Adrenal gland (tissue), 5 donors: Measurements from ENCODE around the gene RGS6.

Source experiments
- CTCF ChIP-seq, 6 experiments: fragments of 450-650 bp in 4 of 6; fragments of 200-600 bp in 2 of 6; sonication (generic) in 1 of 6; IDR thresholded peaks; 1 replicate in 5 of 6; 2 replicates in 1 of 6; pipeline versions ENCODE4 v1.5.1 to v1.8.0; 2016 to 2021; ENCODE audit warnings: antibody characterized with exemption in 6 of 6, mild to moderate bottlenecking in 2 of 6, moderate library complexity in 1 of 6
- POLR2A ChIP-seq, 2 donors: fragments of 450-650 bp; IDR thresholded peaks; one replicate each; pipeline ENCODE4 v1.6.1; 2017; ENCODE audit warnings: antibody characterized with exemption in 2 of 2, mild to moderate bottlenecking in 2 of 2, moderate library complexity in 1 of 2
- donor health status: DM: no; HTN: no; CAD: no.

DNA sequence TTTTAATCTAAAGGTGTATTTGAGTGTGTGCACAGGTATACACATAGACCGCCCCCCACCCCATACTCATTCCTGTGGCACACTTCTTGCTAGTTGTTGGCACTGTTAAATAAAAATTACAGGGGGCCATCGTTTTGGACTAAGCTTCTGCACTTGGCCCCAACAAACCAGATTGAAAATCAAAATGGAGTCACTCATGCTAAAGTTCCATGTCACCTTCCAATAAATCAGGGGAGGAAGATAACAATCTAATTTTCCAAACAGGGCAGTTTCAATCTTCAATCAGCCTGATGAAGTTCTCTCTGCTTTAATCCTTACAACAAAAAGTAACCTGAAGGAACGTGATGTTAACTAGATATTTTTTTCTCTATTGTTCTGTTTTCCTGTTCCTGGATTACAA lies 78.2 kb downstream of the RGS6 start:
- TF ChIP-seq CTCF (IDR thresholded peaks at IDR 0.05) (no peak), POLR2A (IDR thresholded peaks at IDR 0.05) (no peak)
